H4 (cell line): ENCODE data around the gene ZNF397. TPM values are rescaled to one million over a fixed set of nuclear protein-coding genes. Genes with fewer than 3 reads are reported as not detected.
A peak's percentile ranks its signal among the peaks of the same experiment; 100 is the strongest.

Source experiments
- DNase-seq: peaks from one replicate; pipeline ENCODE4 v3.0.0-alpha.2; 2015; ENCODE audit warnings: low spot score
- total RNA-seq: library from RNA; depleted of rRNA; stranded (reverse); fragments of >200 nt; shearing (Covaris generic); gene quantifications from 2 replicates; pipeline ENCODE4 v1.2.3, GENCODE V29; 2014

ZNF397 gene
- total RNA-seq, 1 experiment from 2014 or later: 9.3 TPM

- no peak for DNase-seq
Measured at GRCh38 chr18:35246831-35247230, 6.0 kb downstream of the ZNF397 start.

- DNase-seq: no peak
Measured at GRCh38 chr18:35247412-35248249, 6.8 kb downstream of the ZNF397 start.

GRCh38 chr18:35248429-35248828 is 7.6 kb downstream of the ZNF397 start:
- no peak for DNase-seq

- DNase-seq: no peak
Measured at GRCh38 chr18:35252466-35252865, 11.6 kb downstream of the ZNF397 start.

- DNase-seq: no peak
Measured at GRCh38 chr18:35253655-35254287, 12.9 kb downstream of the ZNF397 start.

- no peak for DNase-seq
Measured at GRCh38 chr18:35256947-35257346, 16.1 kb downstream of the ZNF397 start.

- DNase-seq: no peak
Measured at GRCh38 chr18:35264409-35264808, 23.6 kb downstream of the ZNF397 start.

- no peak for DNase-seq
Measured at GRCh38 chr18:35267161-35267651, 26.4 kb downstream of the ZNF397 start.

- DNase-seq: no peak
Measured at GRCh38 chr18:35267809-35268208, 27.0 kb downstream of the ZNF397 start.

- DNase-seq: no peak
Measured at GRCh38 chr18:35268821-35269220, 28.0 kb downstream of the ZNF397 start.

GRCh38 chr18:35271656-35272055 is 30.8 kb downstream of the ZNF397 start:
- no peak for DNase-seq

- DNase-seq: no peak
Measured at GRCh38 chr18:35276267-35276666, 35.4 kb downstream of the ZNF397 start.

- DNase-seq: no peak
Measured at GRCh38 chr18:35277633-35278032, 36.8 kb downstream of the ZNF397 start.

- DNase-seq: no peak
Measured at GRCh38 chr18:35278085-35278484, 37.3 kb downstream of the ZNF397 start.

- DNase-seq: no peak
Measured at GRCh38 chr18:35278969-35279368, 38.1 kb downstream of the ZNF397 start.

GRCh38 chr18:35282353-35282752 is 41.5 kb downstream of the ZNF397 start:
- peak; percentile 22 for DNase-seq

- DNase-seq: no peak
Measured at GRCh38 chr18:35283923-35284794, 43.3 kb downstream of the ZNF397 start.

GRCh38 chr18:35284841-35285240 is 44.0 kb downstream of the ZNF397 start:
- DNase-seq: no peak

- DNase-seq: no peak
Measured at GRCh38 chr18:35289293-35289692, 48.5 kb downstream of the ZNF397 start.

- no peak for DNase-seq
Measured at GRCh38 chr18:35289727-35290093, 48.9 kb downstream of the ZNF397 start.

- peak; percentile 92 for DNase-seq
Measured at GRCh38 chr18:35290094-35290735, 49.4 kb downstream of the ZNF397 start, which contains the start of gene ZSCAN30. Gene ZSCAN30 (minus strand): TSS chr18:35290229. CDS start chr18:35264352, 25,877 bp downstream.

GRCh38 chr18:35291166-35291565 is 50.3 kb downstream of the ZNF397 start:
- DNase-seq: no peak
